ENCODE measurements around the gene MEIS2. TPM values are rescaled to one million over a fixed set of nuclear protein-coding genes. Genes with fewer than 3 reads are reported as not detected.

MEIS2 gene
- total and polyA plus RNA-seq, 2 of the 13 experiments (the other 11 are each of a cell fraction or from before 2014, with no cell fraction given), result 10.7 to 12.4 TPM

- TF ChIP-seq NFAT5 (CRISPR knock-in tag; IDR thresholded peaks at IDR 0.05) (no peak), SRSF9 (IDR thresholded peaks at IDR 0.05; ENCODE audit: borderline replicate concordance, insufficient read depth, low read depth, low read length, poor library complexity, severe bottlenecking) (no peak), ZNF557 (CRISPR knock-in tag; IDR thresholded peaks at IDR 0.05) (no peak), ZHX2 (IDR thresholded peaks at IDR 0.05; ENCODE audit: low read depth) (0 out of 2 replicates have a peak, but pooled peaks have one; percentile 31), ZHX2 (CRISPR knock-in tag; IDR thresholded peaks at IDR 0.05; ENCODE audit: borderline replicate concordance) (no peak), ZNF124 (CRISPR knock-in tag; IDR thresholded peaks at IDR 0.05) (no peak), GLI4 (CRISPR knock-in tag; IDR thresholded peaks at IDR 0.05; ENCODE audit: borderline replicate concordance) (no peak), ZNF724P (CRISPR knock-in tag; IDR thresholded peaks at IDR 0.05; ENCODE audit: borderline replicate concordance) (no peak), ZNF17 (CRISPR knock-in tag; IDR thresholded peaks at IDR 0.05) (no peak), ZNF678 (CRISPR knock-in tag; IDR thresholded peaks at IDR 0.05) (no peak), ZNF12 (CRISPR knock-in tag; IDR thresholded peaks at IDR 0.05) (no peak), RBM22 (optimal IDR thresholded peaks at IDR 0.05; ENCODE audit: low read length) (no peak), SMARCE1 (IDR thresholded peaks at IDR 0.05; ENCODE audit: borderline replicate concordance) (no peak), ZNF18 (CRISPR knock-in tag; IDR thresholded peaks at IDR 0.05; ENCODE audit: insufficient replicate concordance) (no peak), KMT2A (CRISPR knock-in tag; IDR thresholded peaks at IDR 0.05) (no peak), ZNF562 (CRISPR knock-in tag; IDR thresholded peaks at IDR 0.05; ENCODE audit: borderline replicate concordance) (no peak), ZNF674 (CRISPR knock-in tag; IDR thresholded peaks at IDR 0.05; ENCODE audit: low read depth) (no peak)
Measured at GRCh38 chr15:37100109-37100965, at the start of gene MEIS2 (continued).

Data from HepG2 (cell line).